GM12878 (cell line): ENCODE measurements around the gene ARHGAP45. TPM values are rescaled to one million over a fixed set of nuclear protein-coding genes. Genes with fewer than 3 reads are reported as not detected.
A peak's percentile ranks its signal among the peaks of the same experiment; 100 is the strongest.
"Not testable (repeated sequence)": the region's sequence is repeated elsewhere in the genome, so short reads cannot be mapped to it uniquely, and the experiment has no call there.

Source experiments
- ATAC-seq: fragments of 200-7000 bp; cut with Tn5 transposase; 3 replicates; pipeline ENCODE4 v1.9.1; 2020; ENCODE audit warnings: mild to moderate bottlenecking, moderate library complexity
- BruUV-seq: library from RNA; stranded (reverse); fragments of 400-500 nt; replicated peaks from 2 replicates; lab custom pipeline; 2021; lab: Mats Ljungman, UMichigan
- CTCF ChIA-PET: fragments of 300-600 bp; sonication (Branson Sonifier 250); formaldehyde crosslinking; extraction: SDS; loops from one replicate; lab custom pipeline; 2021; ENCODE audit warnings: inconsistent platforms; lab: Yijun Ruan, JAX
- POLR2A ChIA-PET: fragments of 350-600 bp; formaldehyde crosslinking; extraction: SDS; loops from one replicate; lab custom pipeline; 2021; ENCODE audit warnings: inconsistent platforms; lab: Charles Lee
- RAD21 ChIA-PET: fragments of 300-600 bp; sonication (Branson Sonifier 250); formaldehyde crosslinking; loops from one replicate; lab custom pipeline; 2023; ENCODE audit warnings: antibody characterized with exemption; ENCODE audit not compliant: unreplicated experiment; lab: Charles Lee
- SMC1A ChIA-PET: fragments of 300-600 bp; sonication (Branson Sonifier 250); formaldehyde crosslinking; loops from one replicate; lab custom pipeline; 2023; ENCODE audit not compliant: unreplicated experiment, uncharacterized antibody; lab: Charles Lee
- DNase-seq: peaks from one replicate; pipeline ENCODE4 v3.0.0-alpha.2; 2011; ENCODE audit warnings: low read depth, low spot score
- FAIRE-seq: peaks from 3 replicates; lab custom pipeline; 2011; peaks lifted over from hg19 to GRCh38; lab: Jason Lieb, UNC
- H2AFZ ChIP-seq: 2 replicates; pipeline ENCODE4 v1.6.0; 2011; ENCODE audit warnings: low read depth, low read length, control low read depth; ENCODE audit not compliant: control insufficient read depth
- H3K27ac ChIP-seq: 2 replicates; pipeline ENCODE4 v1.5.1; 2011; ENCODE audit warnings: control low read depth; ENCODE audit not compliant: control insufficient read depth, insufficient read depth
- H3K27me3 ChIP-seq, 2 experiments: replicated peaks in 1 of 2; 2 replicates each; pipeline versions ENCODE4 v1.6.0 to v1.6.1; 2011; ENCODE audit warnings: low read length in 1 of 2; ENCODE audit not compliant: control insufficient read depth in 2 of 2, insufficient read depth in 2 of 2
- H3K36me3 ChIP-seq, 2 experiments: 2 replicates each; pipeline ENCODE4 v1.5.1; 2011; ENCODE audit warnings: low read length in 1 of 2; ENCODE audit not compliant: control insufficient read depth in 2 of 2, insufficient read depth in 2 of 2
- H3K4me1 ChIP-seq: 2 replicates; pipeline ENCODE4 v1.6.1; 2011; ENCODE audit warnings: mild to moderate bottlenecking, low read length, moderate library complexity, mixed read lengths; ENCODE audit not compliant: control insufficient read depth, insufficient read depth
- H3K4me2 ChIP-seq: 2 replicates; pipeline ENCODE4 v1.6.0; 2011; ENCODE audit warnings: control low read depth; ENCODE audit not compliant: control insufficient read depth, insufficient read depth
- H3K4me3 ChIP-seq: fragments of 200-600 bp; sonication (generic); 2 replicates; pipeline ENCODE4 v1.5.1; 2016
- H3K79me2 ChIP-seq: 2 replicates; pipeline ENCODE4 v1.6.0; 2011; ENCODE audit warnings: low read length; ENCODE audit not compliant: control insufficient read depth, insufficient read depth
- H3K9ac ChIP-seq: 2 replicates; pipeline ENCODE4 v1.8.0; 2011; ENCODE audit warnings: low read length, control low read depth, mixed read lengths; ENCODE audit not compliant: control insufficient read depth, insufficient read depth
- H3K9me3 ChIP-seq: replicated peaks from 3 replicates; pipeline ENCODE4 v1.5.1; 2011; ENCODE audit warnings: mild to moderate bottlenecking, low read length; ENCODE audit not compliant: control insufficient read depth, insufficient read depth
- H4K20me1 ChIP-seq: 2 replicates; pipeline ENCODE4 v1.6.0; 2011; ENCODE audit not compliant: control insufficient read depth, insufficient read depth
- BHLHE40 ChIP-seq, 2 experiments: fragments of 450-650 bp in 1 of 2; IDR thresholded peaks; 2 replicates each; pipeline ENCODE4 v1.6.1; 2011 to 2017; ENCODE audit warnings: low read depth in 2 of 2, borderline replicate concordance in 1 of 2, improper control_type of control experiment in 1 of 2, low read length in 1 of 2, mild to moderate bottlenecking in 1 of 2
- CHD4 ChIP-seq: fragments of 200-600 bp; sonication (generic); IDR thresholded peaks from 2 replicates; pipeline ENCODE4 v1.6.1; 2016; ENCODE audit warnings: mild to moderate bottlenecking
- CREM ChIP-seq: IDR thresholded peaks from 2 replicates; pipeline ENCODE4 v1.6.1; 2014; ENCODE audit warnings: antibody characterized with exemption, low read depth
- DPF2 ChIP-seq: fragments of 450-650 bp; IDR thresholded peaks from 2 replicates; pipeline ENCODE4 v1.6.1; 2017; ENCODE audit warnings: mild to moderate bottlenecking
- LARP7 ChIP-seq: fragments of 450-650 bp; IDR thresholded peaks from 2 replicates; pipeline ENCODE4 v1.6.1; 2017; ENCODE audit warnings: mild to moderate bottlenecking
- MTA3 ChIP-seq: IDR thresholded peaks from 2 replicates; pipeline ENCODE4 v1.6.1; 2012; ENCODE audit warnings: low read length, inconsistent platforms, borderline replicate concordance
- NRF1 ChIP-seq: conservative IDR thresholded peaks from 2 replicates; pipeline ENCODE4 v1.6.1; 2011; ENCODE audit warnings: mild to moderate bottlenecking, low read depth, low read length, improper control_type of control experiment
- SMARCA5 ChIP-seq: fragments of 450-650 bp; IDR thresholded peaks from 2 replicates; pipeline ENCODE4 v1.6.1; 2017; ENCODE audit warnings: mild to moderate bottlenecking
- SRF ChIP-seq, 2 experiments: IDR thresholded peaks; 2 replicates each; pipeline ENCODE4 v1.6.1; 2011; ENCODE audit warnings: low read depth in 2 of 2, low read length in 2 of 2, mild to moderate bottlenecking in 1 of 2, moderate library complexity in 1 of 2
- TCF12 ChIP-seq: IDR thresholded peaks from 2 replicates; pipeline ENCODE4 v1.6.1; 2011; ENCODE audit warnings: low read depth, mild to moderate bottlenecking, low read length
- TCF3 ChIP-seq: IDR thresholded peaks from 2 replicates; pipeline ENCODE4 v1.6.1; 2012; ENCODE audit warnings: low read depth, mild to moderate bottlenecking, low read length, borderline replicate concordance; ENCODE audit not compliant: insufficient read depth
- ZBED1 ChIP-seq: IDR thresholded peaks from 2 replicates; pipeline ENCODE4 v1.6.1; 2016; ENCODE audit warnings: borderline replicate concordance
- WGBS: methylation state at CpG from one replicate; pipeline ENCODE4 v1.1.6; 2016; ENCODE audit warnings: low lambda C conversion rate; ENCODE audit not compliant: insufficient replicate concordance, insufficient coverage; ENCODE audit errors: missing lambda C conversion rate; 5-methylcytosine and 5-hydroxymethylcytosine counted together
- in situ Hi-C: fragments of 300-500 bp; cut with MboI; formaldehyde crosslinking; loops from 9 replicates; pipeline ENCODE4 v1.14.3; 2018; ENCODE audit warnings: mixed read lengths
- intact Hi-C: fragments of 100-400 bp; cut with micrococcal nuclease; formaldehyde crosslinking; loops from one replicate; pipeline ENCODE4 v1.14.2; 2022; ENCODE audit not compliant: unreplicated experiment
- polyA plus RNA-seq, 11 experiments: library from polyadenylated mRNA; depleted of rRNA in 4 of 11; unstranded in 6 of 11; stranded (reverse) in 5 of 11; fragments of >200 nt; fragmentation: Nextera tagmentation in 4 of 11; fragmentation: Illumina TruSeq in 1 of 11; extraction: Ambion mirVana in 4 of 11; extraction: Trizol in 1 of 11; gene quantifications; 1 replicate in 1 of 11; 2 replicates in 10 of 11; pipeline versions ENCODE4 v1.2.1 to v1.2.3, GENCODE V29; 2011 to 2016; ENCODE audit warnings: inconsistent platforms in 2 of 11, missing spikeins in 2 of 11, low read depth in 1 of 11
- total RNA-seq, 4 experiments: library from RNA; depleted of rRNA in 3 of 4; stranded (reverse); fragments of >200 nt in 3 of 4; fragmentation: Illumina TruSeq in 1 of 4; extraction: Trizol in 1 of 4; gene quantifications; 2 replicates each; pipeline versions ENCODE4 v1.2.1 to v1.2.3, GENCODE V29; 2013 to 2021
- TF ChIP-seq, protein P1 (sequence below): fragments of 450-650 bp; conservative IDR thresholded peaks from 2 replicates; pipeline ENCODE4 v1.6.1; 2017; ENCODE audit warnings: mild to moderate bottlenecking, moderate library complexity

Gene ARHGAP45
- total and polyA plus RNA-seq, 10 of the 15 experiments (the other 5 are each of a cell fraction or from before 2014, with no cell fraction given), result 1.4 to 151 (median 59.9) TPM

DNA sequence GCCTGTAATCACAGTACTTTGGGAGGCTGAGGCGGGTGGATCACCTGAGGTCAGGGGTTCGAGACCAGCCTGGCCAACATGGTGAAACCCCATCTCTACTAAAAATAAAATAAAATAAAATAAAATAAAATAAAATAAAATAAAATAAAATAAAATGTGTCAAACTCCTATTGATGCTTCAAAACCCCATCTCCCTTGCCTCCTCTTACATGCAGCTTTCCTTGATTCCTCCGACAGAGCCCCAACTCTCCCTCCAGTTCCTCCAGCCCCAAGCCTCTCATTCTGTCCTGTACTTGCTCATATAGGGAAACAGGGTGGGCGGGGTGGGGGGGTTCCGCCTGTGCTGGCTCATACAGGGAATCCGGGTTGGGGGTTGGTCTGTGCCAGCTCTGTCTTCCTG is 41.9 kb upstream of the ARHGAP45 start:
- FAIRE-seq, H3K4me2 ChIP-seq, H3K27ac ChIP-seq, BruUV-seq, H4K20me1 ChIP-seq, intact Hi-C loops, H2AFZ ChIP-seq, H3K4me3 ChIP-seq, H3K4me1 ChIP-seq, ATAC-seq, H3K36me3 ChIP-seq, H3K9ac ChIP-seq, H3K9me3 ChIP-seq, in situ Hi-C loops, H3K27me3 ChIP-seq, DNase-seq: not testable (repeated sequence)
- ChIA-PET POLR2A (interaction anchor here (0.7 to 4.7 kb wide), 4 partner anchors 14 to 165 kb away, joined by 3 to 83 read pairs (median 13); partner anchors contain the start of genes ABCA7 and ARHGAP45), RAD21 (interaction anchor here (1.4 to 4.9 kb wide), 3 partner anchors 13 to 105 kb away, joined by 3 to 39 read pairs (median 8); partner anchors contain the start of gene ABCA7), CTCF (interaction anchor here (0.6 kb wide), 1 partner anchor 29 kb away, joined by 3 read pairs; no protein-coding TSS in a partner anchor), SMC1A (interaction anchor here (0.6 kb wide), 2 partner anchors 61 to 102 kb away, joined by 4 read pairs; no protein-coding TSS in a partner anchor)
- 20% methylated on average over 6 of the region's 6 CpGs for WGBS
- H3K79me2 ChIP-seq, result peaks cover 50% of the 10 kb centered on the region

GRCh38 chr19:1025960-1026782 is 40.8 kb upstream of the ARHGAP45 start, which contains the start of gene CNN2:
TSS of gene CNN2 (plus strand) at chr19:1026608. CDS start at chr19:1026662, 54 bp downstream.
- H3K36me3 ChIP-seq, result peaks cover 0 to 6% of the 10 kb centered on the region in 2 experiments; a peak in 3 of 4 replicates
- in situ Hi-C loops, result no loop called here
- peaks cover 48% of the 10 kb centered on the region for H3K79me2 ChIP-seq
- WGBS, result 3% methylated on average over 48 of the region's 63 CpGs
- H3K9ac ChIP-seq, result peak within 1 kb of the TSS; percentile 90
- ATAC-seq (peak; percentile 84), FAIRE-seq (no peak), DNase-seq (no peak)
- H3K27ac ChIP-seq, result peak within 1 kb of the TSS; percentile 92
- SMC1A ChIA-PET, result interaction anchor here (0.6 to 1.0 kb wide), 3 partner anchors 12 to 60 kb away, joined by 3 to 8 read pairs (median 4); partner anchors contain the start of gene ABCA7
- CTCF ChIA-PET, result interaction anchor here (1.0 to 2.3 kb wide), 7 partner anchors 9 to 213 kb away, joined by 3 to 11 read pairs (median 5); no protein-coding TSS in a partner anchor
- peak within 1 kb of the TSS; percentile 86 for H2AFZ ChIP-seq
- no peaks in the 10 kb centered on the region for H3K9me3 ChIP-seq
- BruUV-seq, result no TSS peak
- POLR2A ChIA-PET, result interaction anchor here (0.6 to 4.7 kb wide), 11 partner anchors 9 to 183 kb away, joined by 3 to 83 read pairs (median 6); partner anchors contain the start of genes ABCA7 and ARHGAP45
- 0 out of 2 replicates have a peak, but pooled peaks cover 4% of the 10 kb centered on the region for H4K20me1 ChIP-seq
- RAD21 ChIA-PET, result interaction anchor here (0.5 to 4.9 kb wide), 8 partner anchors 12 to 240 kb away, joined by 3 to 39 read pairs (median 4); partner anchors contain the start of genes ABCA7 and ARHGAP45
- intact Hi-C loops, result no loop called here
- no peaks in the 10 kb centered on the region for H3K27me3 ChIP-seq
- H3K4me3 ChIP-seq, result peak within 1 kb of the TSS; percentile 90
- H3K4me1 ChIP-seq, result peaks cover 6% of the 10 kb centered on the region
- peak within 1 kb of the TSS; percentile 98 for H3K4me2 ChIP-seq
- no peak for TF ChIP-seq CHD4
- 0 out of 2 replicates have a peak, but pooled peaks have one; percentile 16 for TF ChIP-seq TCF3
- TF ChIP-seq BHLHE40 (IDR thresholded peaks at IDR 0.05; ENCODE audit: borderline replicate concordance in 1 of 2, low read depth in 2 of 2, low read length in 1 of 2), result peak in 1 of 2 experiments; percentile 46; a peak in 1 of 4 replicates
- no peak for TF ChIP-seq MTA3
- peak; percentile 96 for TF ChIP-seq SMARCA5
- TF ChIP-seq LARP7, result peak; percentile 82
- peak; percentile 73 for TF ChIP-seq DPF2
- 0 out of 2 replicates have a peak, but pooled peaks have one; percentile 3 for TF ChIP-seq TCF12
- no peak for TF ChIP-seq ZBED1
- TF ChIP-seq, protein P1, sequence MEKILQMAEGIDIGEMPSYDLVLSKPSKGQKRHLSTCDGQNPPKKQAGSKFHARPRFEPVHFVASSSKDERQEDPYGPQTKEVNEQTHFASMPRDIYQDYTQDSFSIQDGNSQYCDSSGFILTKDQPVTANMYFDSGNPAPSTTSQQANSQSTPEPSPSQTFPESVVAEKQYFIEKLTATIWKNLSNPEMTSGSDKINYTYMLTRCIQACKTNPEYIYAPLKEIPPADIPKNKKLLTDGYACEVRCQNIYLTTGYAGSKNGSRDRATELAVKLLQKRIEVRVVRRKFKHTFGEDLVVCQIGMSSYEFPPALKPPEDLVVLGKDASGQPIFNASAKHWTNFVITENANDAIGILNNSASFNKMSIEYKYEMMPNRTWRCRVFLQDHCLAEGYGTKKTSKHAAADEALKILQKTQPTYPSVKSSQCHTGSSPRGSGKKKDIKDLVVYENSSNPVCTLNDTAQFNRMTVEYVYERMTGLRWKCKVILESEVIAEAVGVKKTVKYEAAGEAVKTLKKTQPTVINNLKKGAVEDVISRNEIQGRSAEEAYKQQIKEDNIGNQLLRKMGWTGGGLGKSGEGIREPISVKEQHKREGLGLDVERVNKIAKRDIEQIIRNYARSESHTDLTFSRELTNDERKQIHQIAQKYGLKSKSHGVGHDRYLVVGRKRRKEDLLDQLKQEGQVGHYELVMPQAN, result peak; percentile 75; the same call in 1 of the 2 replicates
- peak; percentile 21; the same call in 1 of the 2 replicates for TF ChIP-seq CREM
- no peak for TF ChIP-seq NRF1
- TF ChIP-seq SRF (IDR thresholded peaks at IDR 0.05; ENCODE audit: low read depth in 2 of 2, low read length in 2 of 2), result peak; percentile 95 to 98
